Small intestine (tissue), 7 donors: ENCODE data around the gene FAM81B. TPM values are rescaled to one million over a fixed set of nuclear protein-coding genes. Genes with fewer than 3 reads are reported as not detected.
A peak's percentile ranks its signal among the peaks of the same experiment; 100 is the strongest.

ENCODE experiments used
- DNase-seq, 2 donors: peaks; one replicate each; pipeline versions ENCODE4 v3.0.0 to v3.0.0-alpha.2; 2013
- FAIRE-seq: peaks from 2 replicates; lab custom pipeline; 2012; peaks lifted over from hg19 to GRCh38; lab: Jason Lieb, UNC
- H3K27ac ChIP-seq, 3 donors: one replicate each; pipeline ENCODE4 v1.5.1; 2013; ENCODE audit warnings: low read length in 2 of 3, mild to moderate bottlenecking in 2 of 3, control low read depth in 1 of 3, inconsistent platforms in 1 of 3, low read depth in 1 of 3, moderate library complexity in 1 of 3
- H3K27me3 ChIP-seq, 3 donors: one replicate each; pipeline ENCODE4 v1.6.1; 2013; ENCODE audit warnings: low read length in 3 of 3, inconsistent platforms in 1 of 3; ENCODE audit not compliant: control insufficient read depth in 3 of 3, insufficient read depth in 3 of 3
- H3K36me3 ChIP-seq, 3 donors: one replicate each; pipeline ENCODE4 v1.6.1; 2013; ENCODE audit warnings: low read length in 3 of 3, inconsistent platforms in 1 of 3, low read depth in 1 of 3, mild to moderate bottlenecking in 1 of 3, moderate library complexity in 1 of 3; ENCODE audit not compliant: control insufficient read depth in 3 of 3, insufficient read depth in 2 of 3
- H3K4me1 ChIP-seq, 3 donors: one replicate each; pipeline ENCODE4 v1.6.1; 2013; ENCODE audit warnings: low read length in 2 of 3, inconsistent platforms in 1 of 3, low read depth in 1 of 3, mild to moderate bottlenecking in 1 of 3, moderate library complexity in 1 of 3; ENCODE audit not compliant: control insufficient read depth in 3 of 3, insufficient read depth in 2 of 3
- H3K4me3 ChIP-seq, 3 donors: one replicate each; pipeline ENCODE4 v1.5.1; 2013; ENCODE audit warnings: low read length in 3 of 3, control low read depth in 1 of 3, inconsistent platforms in 1 of 3, low read depth in 1 of 3, mild to moderate bottlenecking in 1 of 3, moderate library complexity in 1 of 3
- H3K9me3 ChIP-seq, 2 donors: one replicate each; pipeline ENCODE4 v1.6.1; 2013; ENCODE audit warnings: low read depth in 1 of 2, low read length in 1 of 2; ENCODE audit not compliant: control insufficient read depth in 2 of 2, insufficient read depth in 1 of 2
- WGBS, 3 donors: extraction: QIAGEN DNeasy Blood & Tissue Kit; methylation state at CpG; one replicate each; pipeline ENCODE4 v1.1.7; 2013; 5-methylcytosine and 5-hydroxymethylcytosine counted together
- polyA plus RNA-seq, 4 donors: library from polyadenylated mRNA; stranded (reverse) in 3 of 4; unstranded in 1 of 4; fragments of 200-250 nt in 3 of 4; fragments of 120-200 nt in 1 of 4; gene quantifications; one replicate each; pipeline versions ENCODE4 v1.2.1 to v1.2.3, GENCODE V29; 2013
- donor health status: healthy with polysubstance abuse.
- donor health status: control.
- donor health status: control.
- donor health status: Bipolar disorder and iron deficiency.
- donor health status: healthy.

The FAM81B gene
- polyA plus RNA-seq, 4 donors, result 0.15 TPM; not detected in 3

GRCh38 chr5:95439801-95440493, 48.8 kb downstream of the FAM81B start:
- no peak for FAIRE-seq
- Histone ChIP-seq H3K27me3 (peaks cover 0 to 4% (median 0%) of the 10 kb centered on the region in 3 donors), H3K4me1 (no peaks in the 10 kb centered on the region)

GRCh38 chr5:95440825-95441224, 49.7 kb downstream of the FAM81B start:
- FAIRE-seq (no peak), DNase-seq (no peak)
- Histone ChIP-seq H3K36me3 (no peaks in the 10 kb centered on the region), H3K4me1 (no peaks in the 10 kb centered on the region), H3K4me3 (no peak overlapping the region), H3K27ac (no peak overlapping the region), H3K27me3 (peaks cover 0 to 4% (median 0%) of the 10 kb centered on the region in 3 donors), H3K9me3 (no peaks in the 10 kb centered on the region)
- 60 to 71% (median 69%) methylated on average over 10 of the region's 10 CpGs for WGBS, 3 donors

More at GRCh38 chr5:95439801-95440493, 48.8 kb downstream of the FAM81B start:
- Histone ChIP-seq H3K36me3 (no peaks in the 10 kb centered on the region), H3K27ac (no peak overlapping the region), H3K9me3 (no peaks in the 10 kb centered on the region), H3K4me3 (no peak overlapping the region)
- WGBS, 3 donors, result 63 to 69% (median 64%) methylated on average over 6 of the region's 6 CpGs
- DNase-seq, result no peak

- Histone ChIP-seq H3K9me3 (no peaks in the 10 kb centered on the region), H3K27me3 (peaks cover 0 to 4% (median 0%) of the 10 kb centered on the region in 3 donors), H3K4me1 (no peaks in the 10 kb centered on the region), H3K27ac (no peak overlapping the region), H3K36me3 (no peaks in the 10 kb centered on the region), H3K4me3 (no peak overlapping the region)
- FAIRE-seq (no peak), DNase-seq (peak in 1 of 2 donors; percentile 4)
- 69 to 79% (median 78%) methylated on average over 2 of the region's 2 CpGs for WGBS, 3 donors
Observed at GRCh38 chr5:95441636-95442035, 50.5 kb downstream of the FAM81B start.

GRCh38 chr5:95445442-95445841, 54.3 kb downstream of the FAM81B start:
- DNase-seq (no peak), FAIRE-seq (no peak)
- H3K4me3 ChIP-seq, result no peak overlapping the region
- H3K9me3 ChIP-seq, result no peaks in the 10 kb centered on the region
- no peak overlapping the region for H3K27ac ChIP-seq
- H3K36me3 ChIP-seq, result no peaks in the 10 kb centered on the region
- no peaks in the 10 kb centered on the region for H3K4me1 ChIP-seq
- no peaks in the 10 kb centered on the region for H3K27me3 ChIP-seq
- 67 to 86% (median 85%) methylated on average over 2 of the region's 2 CpGs for WGBS, 3 donors

- FAIRE-seq (no peak), DNase-seq (no peak)
- 75 to 85% (median 83%) methylated on average over 2 of the region's 2 CpGs for WGBS, 3 donors
- no peaks in the 10 kb centered on the region for H3K4me1 ChIP-seq
- H3K4me3 ChIP-seq, result no peak overlapping the region
- H3K27me3 ChIP-seq, result no peaks in the 10 kb centered on the region
- no peak overlapping the region for H3K27ac ChIP-seq
- H3K36me3 ChIP-seq, result no peaks in the 10 kb centered on the region
- H3K9me3 ChIP-seq, result no peaks in the 10 kb centered on the region
Observed at GRCh38 chr5:95445995-95446394, 54.8 kb downstream of the FAM81B start.

- FAIRE-seq (no peak), DNase-seq (no peak)
- no peaks in the 10 kb centered on the region for H3K27me3 ChIP-seq
- no peaks in the 10 kb centered on the region for H3K9me3 ChIP-seq
- no peaks in the 10 kb centered on the region for H3K4me1 ChIP-seq
- H3K4me3 ChIP-seq, result no peak overlapping the region
- WGBS, 3 donors, result 81 to 96% (median 86%) methylated on average over 1 of the region's 1 CpG
- H3K27ac ChIP-seq, result no peak overlapping the region
- no peaks in the 10 kb centered on the region for H3K36me3 ChIP-seq
Observed at GRCh38 chr5:95446560-95447221, 55.5 kb downstream of the FAM81B start.

GRCh38 chr5:95447961-95448360, 56.8 kb downstream of the FAM81B start:
- Histone ChIP-seq H3K36me3 (no peaks in the 10 kb centered on the region), H3K4me1 (no peaks in the 10 kb centered on the region), H3K27me3 (no peaks in the 10 kb centered on the region), H3K27ac (no peak overlapping the region), H3K4me3 (no peak overlapping the region), H3K9me3 (no peaks in the 10 kb centered on the region)
- 89 to 97% (median 92%) methylated on average over 1 of the region's 1 CpG for WGBS, 3 donors
- DNase-seq (no peak), FAIRE-seq (no peak)

GRCh38 chr5:95448789-95449188, 57.6 kb downstream of the FAM81B start:
- H3K9me3 ChIP-seq, result no peaks in the 10 kb centered on the region
- H3K4me1 ChIP-seq, result no peaks in the 10 kb centered on the region
- no peaks in the 10 kb centered on the region for H3K36me3 ChIP-seq
- H3K27ac ChIP-seq, result no peak overlapping the region
- H3K4me3 ChIP-seq, result no peak overlapping the region
- FAIRE-seq (no peak), DNase-seq (no peak)
- H3K27me3 ChIP-seq, result no peaks in the 10 kb centered on the region
